SK-N-SH treated with all-trans-retinoic acid at 6 μM for 48 hours (cell line): ENCODE measurements around the gene SVOPL.
A peak's percentile ranks its signal among the peaks of the same experiment; 100 is the strongest.

Source experiments
- ATAC-seq: fragments of 200-7000 bp; cut with Tn5 transposase; 3 replicates; pipeline ENCODE4 v1.9.1; 2020; ENCODE audit warnings: mild to moderate bottlenecking, moderate library complexity
- ARNTL ChIP-seq: fragments of 450-650 bp; formaldehyde crosslinking; IDR thresholded peaks from 2 replicates; pipeline ENCODE4 v1.5.0; 2020; ENCODE audit warnings: low read depth, mild to moderate bottlenecking, moderate library complexity, borderline replicate concordance
- BACH2 ChIP-seq: fragments of 250-450 bp; sonication (Bioruptor Pico); IDR thresholded peaks from 2 replicates; pipeline ENCODE4 v1.9.0; 2021; ENCODE audit warnings: mild to moderate bottlenecking, borderline replicate concordance
- ESRRG ChIP-seq: fragments of 250-450 bp; sonication (Bioruptor Pico); IDR thresholded peaks from 2 replicates; pipeline ENCODE4 v1.6.1; 2021; ENCODE audit warnings: mild to moderate bottlenecking
- GLIS3 ChIP-seq: fragments of 250-450 bp; sonication (Bioruptor Pico); IDR thresholded peaks from 2 replicates; pipeline ENCODE4 v1.5.0; 2020; ENCODE audit warnings: mild to moderate bottlenecking, moderate library complexity
- ISL1 ChIP-seq: fragments of 250-450 bp; sonication (Bioruptor Pico); IDR thresholded peaks from 2 replicates; pipeline ENCODE4 v2.1.2; 2022; ENCODE audit warnings: mild to moderate bottlenecking, moderate library complexity
- OSR1 ChIP-seq: fragments of 250-450 bp; sonication (Bioruptor Pico); IDR thresholded peaks from 2 replicates; pipeline ENCODE4 v1.8.0; 2022; ENCODE audit warnings: moderate library complexity, mild to moderate bottlenecking, inconsistent platforms
- PPARA ChIP-seq: fragments of 250-450 bp; sonication (Bioruptor Pico); IDR thresholded peaks from 2 replicates; pipeline ENCODE4 v1.5.0; 2020; ENCODE audit warnings: mild to moderate bottlenecking, borderline replicate concordance
- TCF4 ChIP-seq: fragments of 250-450 bp; sonication (Bioruptor Pico); IDR thresholded peaks from 2 replicates; pipeline ENCODE4 v1.8.0; 2021; ENCODE audit warnings: mild to moderate bottlenecking, moderate library complexity, borderline replicate concordance
- TOX ChIP-seq: fragments of 250-450 bp; sonication (Bioruptor Pico); IDR thresholded peaks from 2 replicates; pipeline ENCODE4 v1.8.0; 2021; ENCODE audit warnings: mild to moderate bottlenecking, moderate library complexity, borderline replicate concordance
- ZC3H10 ChIP-seq: fragments of 250-450 bp; sonication (Bioruptor Pico); IDR thresholded peaks from 2 replicates; pipeline ENCODE4 v1.5.1; 2021; ENCODE audit warnings: mild to moderate bottlenecking, moderate library complexity
- ZFP3 ChIP-seq: fragments of 250-450 bp; sonication (Bioruptor Pico); IDR thresholded peaks from 2 replicates; pipeline ENCODE4 v1.5.0; 2020; ENCODE audit warnings: mild to moderate bottlenecking, moderate library complexity
- ZNF565 ChIP-seq: fragments of 450-650 bp; formaldehyde crosslinking; conservative IDR thresholded peaks from 2 replicates; pipeline ENCODE4 v1.5.0; 2020; ENCODE audit warnings: low read depth, mild to moderate bottlenecking, moderate library complexity
- ZNF70 ChIP-seq: fragments of 450-650 bp; formaldehyde crosslinking; IDR thresholded peaks from 2 replicates; pipeline ENCODE4 v1.5.0; 2020; ENCODE audit warnings: mild to moderate bottlenecking, moderate library complexity
- ZNF8 ChIP-seq: fragments of 450-650 bp; formaldehyde crosslinking; IDR thresholded peaks from 2 replicates; pipeline ENCODE4 v1.5.0; 2020; ENCODE audit warnings: mild to moderate bottlenecking, moderate library complexity
- TF ChIP-seq, protein P1 (sequence below): fragments of 250-450 bp; sonication (Bioruptor Pico); IDR thresholded peaks from 2 replicates; pipeline ENCODE4 v1.5.1; 2020; ENCODE audit warnings: low read depth, mild to moderate bottlenecking, moderate library complexity
- TF ChIP-seq, protein P2 (sequence below): fragments of 250-450 bp; sonication (Bioruptor Pico); IDR thresholded peaks from 2 replicates; pipeline ENCODE4 v1.5.0; 2020; ENCODE audit warnings: mild to moderate bottlenecking, moderate library complexity
- TF ChIP-seq, protein P3 (sequence below): fragments of 250-450 bp; sonication (Bioruptor Pico); IDR thresholded peaks from 2 replicates; pipeline ENCODE4 v1.8.0; 2021; ENCODE audit warnings: low read depth, mild to moderate bottlenecking, moderate library complexity, borderline replicate concordance
- TF ChIP-seq, protein P4 (sequence below): fragments of 250-450 bp; sonication (Bioruptor Pico); IDR thresholded peaks from 2 replicates; pipeline ENCODE4 v1.8.0; 2020; ENCODE audit warnings: mild to moderate bottlenecking, moderate library complexity, borderline replicate concordance
- TF ChIP-seq, protein P5 (sequence below): fragments of 250-450 bp; sonication (Bioruptor Pico); IDR thresholded peaks from 2 replicates; pipeline ENCODE4 v1.5.1; 2021; ENCODE audit warnings: mild to moderate bottlenecking, moderate library complexity

The SVOPL gene

DNA sequence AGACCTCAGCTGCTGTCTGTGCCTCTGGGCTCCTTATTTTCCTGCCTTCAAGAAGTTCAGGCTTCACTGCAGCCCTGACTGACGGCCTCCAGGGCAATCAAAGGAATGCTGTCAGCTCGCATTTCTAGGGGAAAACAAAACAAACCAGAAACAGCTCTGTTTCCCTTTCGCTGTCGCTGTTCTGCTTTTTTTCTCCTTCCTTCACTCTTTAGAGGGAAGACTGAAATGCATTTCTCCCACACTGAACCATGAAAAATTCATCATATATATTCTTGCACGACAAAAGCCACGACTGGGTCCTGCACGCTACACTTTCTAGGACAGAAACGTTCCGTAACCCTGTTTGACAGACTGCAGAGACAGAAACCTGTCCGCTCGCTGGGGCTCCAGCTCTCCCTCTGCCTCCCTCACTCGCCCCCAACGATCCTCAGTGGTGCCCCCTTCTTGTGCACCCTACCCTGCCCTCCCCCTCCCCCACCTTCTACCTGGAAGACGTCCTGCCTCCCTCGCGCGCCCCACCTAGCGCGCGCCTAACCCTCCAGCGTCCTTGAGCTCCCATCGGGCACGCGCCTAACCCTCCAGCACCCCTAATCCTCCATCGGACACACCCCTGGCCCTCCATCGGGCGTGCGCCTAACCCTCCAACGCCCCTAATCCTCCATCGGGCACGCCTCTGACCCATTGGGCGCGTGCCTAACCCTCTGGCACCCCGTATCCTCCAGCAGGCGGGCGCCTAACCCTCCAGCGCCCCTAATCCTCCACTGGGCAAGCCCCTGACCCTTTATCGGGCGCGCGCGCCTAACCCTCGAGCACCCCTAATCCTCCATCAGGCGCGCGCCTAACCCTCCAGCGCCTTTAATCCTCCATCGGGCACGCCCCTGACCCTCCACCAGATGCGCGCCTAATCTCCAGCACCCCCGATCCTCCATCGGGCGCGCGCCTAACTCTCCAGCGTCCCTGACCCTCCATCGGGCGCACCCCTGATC lies 37.1 kb downstream of the SVOPL start:
- TF ChIP-seq ZFP3 (CRISPR knock-in tag) (no peak), ISL1 (CRISPR knock-in tag) (peak; percentile 49; the same call in 1 of the 2 replicates)
- no peak for ATAC-seq

DNA sequence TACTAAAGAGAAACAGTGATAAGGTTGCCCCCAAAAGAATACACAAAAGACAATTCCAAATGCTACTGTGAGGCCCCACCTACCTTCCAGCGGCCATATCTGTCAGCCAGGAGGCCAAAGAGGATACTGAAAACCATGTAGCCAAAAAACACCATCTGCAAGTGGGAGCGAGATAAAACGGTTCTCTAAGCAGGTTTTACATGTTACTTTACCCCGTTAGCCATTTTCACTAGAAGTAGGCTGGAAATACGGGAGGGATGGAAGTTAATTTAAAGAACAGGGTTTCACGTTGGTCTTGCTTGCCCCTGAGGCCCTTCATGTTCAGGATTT lies 38.2 kb downstream of the SVOPL start:
- no peak; the same call in 2 of the 3 replicates for ATAC-seq
- TF ChIP-seq BACH2 (no peak), ISL1 (CRISPR knock-in tag) (no peak), PPARA (no peak), TCF4 (CRISPR knock-in tag) (no peak), ZNF565 (CRISPR knock-in tag) (no peak), ZC3H10 (CRISPR knock-in tag) (no peak)
- TF ChIP-seq, protein P1, sequence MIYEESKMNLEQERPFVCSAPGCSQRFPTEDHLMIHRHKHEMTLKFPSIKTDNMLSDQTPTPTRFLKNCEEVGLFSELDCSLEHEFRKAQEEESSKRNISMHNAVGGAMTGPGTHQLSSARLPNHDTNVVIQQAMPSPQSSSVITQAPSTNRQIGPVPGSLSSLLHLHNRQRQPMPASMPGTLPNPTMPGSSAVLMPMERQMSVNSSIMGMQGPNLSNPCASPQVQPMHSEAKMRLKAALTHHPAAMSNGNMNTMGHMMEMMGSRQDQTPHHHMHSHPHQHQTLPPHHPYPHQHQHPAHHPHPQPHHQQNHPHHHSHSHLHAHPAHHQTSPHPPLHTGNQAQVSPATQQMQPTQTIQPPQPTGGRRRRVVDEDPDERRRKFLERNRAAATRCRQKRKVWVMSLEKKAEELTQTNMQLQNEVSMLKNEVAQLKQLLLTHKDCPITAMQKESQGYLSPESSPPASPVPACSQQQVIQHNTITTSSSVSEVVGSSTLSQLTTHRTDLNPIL (CRISPR knock-in tag), result no peak
- TF ChIP-seq, protein P2, sequence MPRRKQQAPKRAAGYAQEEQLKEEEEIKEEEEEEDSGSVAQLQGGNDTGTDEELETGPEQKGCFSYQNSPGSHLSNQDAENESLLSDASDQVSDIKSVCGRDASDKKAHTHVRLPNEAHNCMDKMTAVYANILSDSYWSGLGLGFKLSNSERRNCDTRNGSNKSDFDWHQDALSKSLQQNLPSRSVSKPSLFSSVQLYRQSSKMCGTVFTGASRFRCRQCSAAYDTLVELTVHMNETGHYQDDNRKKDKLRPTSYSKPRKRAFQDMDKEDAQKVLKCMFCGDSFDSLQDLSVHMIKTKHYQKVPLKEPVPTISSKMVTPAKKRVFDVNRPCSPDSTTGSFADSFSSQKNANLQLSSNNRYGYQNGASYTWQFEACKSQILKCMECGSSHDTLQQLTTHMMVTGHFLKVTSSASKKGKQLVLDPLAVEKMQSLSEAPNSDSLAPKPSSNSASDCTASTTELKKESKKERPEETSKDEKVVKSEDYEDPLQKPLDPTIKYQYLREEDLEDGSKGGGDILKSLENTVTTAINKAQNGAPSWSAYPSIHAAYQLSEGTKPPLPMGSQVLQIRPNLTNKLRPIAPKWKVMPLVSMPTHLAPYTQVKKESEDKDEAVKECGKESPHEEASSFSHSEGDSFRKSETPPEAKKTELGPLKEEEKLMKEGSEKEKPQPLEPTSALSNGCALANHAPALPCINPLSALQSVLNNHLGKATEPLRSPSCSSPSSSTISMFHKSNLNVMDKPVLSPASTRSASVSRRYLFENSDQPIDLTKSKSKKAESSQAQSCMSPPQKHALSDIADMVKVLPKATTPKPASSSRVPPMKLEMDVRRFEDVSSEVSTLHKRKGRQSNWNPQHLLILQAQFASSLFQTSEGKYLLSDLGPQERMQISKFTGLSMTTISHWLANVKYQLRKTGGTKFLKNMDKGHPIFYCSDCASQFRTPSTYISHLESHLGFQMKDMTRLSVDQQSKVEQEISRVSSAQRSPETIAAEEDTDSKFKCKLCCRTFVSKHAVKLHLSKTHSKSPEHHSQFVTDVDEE (CRISPR knock-in tag), result no peak
- TF ChIP-seq, protein P3, sequence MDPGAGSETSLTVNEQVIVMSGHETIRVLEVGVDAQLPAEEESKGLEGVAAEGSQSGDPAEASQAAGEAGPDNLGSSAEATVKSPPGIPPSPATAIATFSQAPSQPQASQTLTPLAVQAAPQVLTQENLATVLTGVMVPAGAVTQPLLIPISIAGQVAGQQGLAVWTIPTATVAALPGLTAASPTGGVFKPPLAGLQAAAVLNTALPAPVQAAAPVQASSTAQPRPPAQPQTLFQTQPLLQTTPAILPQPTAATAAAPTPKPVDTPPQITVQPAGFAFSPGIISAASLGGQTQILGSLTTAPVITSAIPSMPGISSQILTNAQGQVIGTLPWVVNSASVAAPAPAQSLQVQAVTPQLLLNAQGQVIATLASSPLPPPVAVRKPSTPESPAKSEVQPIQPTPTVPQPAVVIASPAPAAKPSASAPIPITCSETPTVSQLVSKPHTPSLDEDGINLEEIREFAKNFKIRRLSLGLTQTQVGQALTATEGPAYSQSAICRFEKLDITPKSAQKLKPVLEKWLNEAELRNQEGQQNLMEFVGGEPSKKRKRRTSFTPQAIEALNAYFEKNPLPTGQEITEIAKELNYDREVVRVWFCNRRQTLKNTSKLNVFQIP (CRISPR knock-in tag), result no peak

DNA sequence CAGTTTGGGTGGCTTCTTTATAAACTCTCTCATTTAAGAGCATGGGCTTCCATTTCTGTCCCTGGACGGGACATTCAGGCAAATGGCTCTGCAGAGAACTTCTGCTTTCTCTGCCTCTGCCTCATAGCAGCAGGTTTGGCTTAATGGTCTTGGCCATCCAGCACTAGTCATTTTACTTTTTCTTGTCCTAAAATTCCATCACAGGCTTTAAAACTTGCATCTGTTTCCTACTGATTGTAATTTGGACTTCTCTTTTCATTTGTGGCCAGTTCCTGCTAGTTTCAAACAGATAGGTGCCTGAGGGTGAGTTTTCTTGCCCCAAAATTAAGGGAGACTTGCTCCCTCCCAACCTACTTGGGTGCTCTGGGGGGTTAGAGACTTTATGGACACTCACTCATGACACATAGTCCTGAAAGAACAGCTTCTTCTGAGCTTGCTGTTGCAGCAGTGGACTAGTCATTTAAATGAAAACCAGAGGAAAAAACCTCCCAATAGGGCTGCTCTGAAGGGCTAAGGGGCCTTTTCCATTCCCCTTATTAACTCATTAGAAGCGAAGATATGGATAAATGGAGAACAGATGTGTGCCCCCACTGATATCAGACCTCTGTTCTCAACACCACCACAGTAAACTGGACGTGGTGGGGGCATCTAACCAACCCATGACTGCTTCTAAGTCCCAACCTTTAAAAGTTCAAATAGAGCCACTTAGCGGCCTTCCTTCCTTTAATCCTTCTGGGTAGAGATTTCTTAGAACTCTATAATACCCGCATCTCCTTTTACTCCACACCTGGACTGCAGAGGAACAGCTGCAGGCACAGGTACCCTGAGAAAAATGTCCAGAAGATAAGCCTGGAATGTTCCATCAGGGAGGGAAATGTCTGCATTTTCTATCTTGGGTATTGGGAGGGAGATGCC lies 38.8 kb downstream of the SVOPL start:
- peak; percentile 35; the same call in 1 of the 3 replicates for ATAC-seq
- TF ChIP-seq GLIS3 (CRISPR knock-in tag) (0 out of 2 replicates have a peak, but pooled peaks have one; percentile 25), TCF4 (CRISPR knock-in tag) (peak; percentile 96), ZNF8 (CRISPR knock-in tag) (no peak), ZNF565 (CRISPR knock-in tag) (no peak)
- TF ChIP-seq, protein P2 (CRISPR knock-in tag), result peak; percentile 84

DNA sequence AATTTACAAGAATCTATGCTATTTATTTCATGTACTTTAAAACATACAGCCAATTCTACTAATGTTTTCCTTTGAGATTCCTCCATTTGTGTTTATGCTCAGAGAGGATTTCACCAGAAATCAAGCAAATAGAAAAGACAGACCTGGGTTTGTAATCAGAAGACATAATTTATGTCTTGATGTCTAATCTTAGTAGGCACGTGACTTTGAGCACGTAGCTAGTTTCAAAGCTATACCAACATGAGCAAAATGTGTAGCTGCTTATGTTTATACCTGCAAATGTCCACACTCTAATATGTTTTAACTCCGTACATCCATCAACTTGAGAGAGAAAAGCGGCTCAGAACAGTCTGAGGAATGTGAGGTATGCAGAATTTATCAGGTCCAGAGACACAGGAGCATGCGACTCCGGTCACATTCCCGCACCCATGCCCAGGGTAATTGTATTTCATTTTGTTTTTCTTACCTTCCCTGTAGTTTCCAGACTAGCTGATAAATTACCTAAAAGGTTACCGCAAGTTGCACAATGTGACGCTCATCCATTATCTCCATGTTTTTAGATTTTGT lies 40.0 kb downstream of the SVOPL start:
- ATAC-seq, result no peak
- TF ChIP-seq, protein P4, sequence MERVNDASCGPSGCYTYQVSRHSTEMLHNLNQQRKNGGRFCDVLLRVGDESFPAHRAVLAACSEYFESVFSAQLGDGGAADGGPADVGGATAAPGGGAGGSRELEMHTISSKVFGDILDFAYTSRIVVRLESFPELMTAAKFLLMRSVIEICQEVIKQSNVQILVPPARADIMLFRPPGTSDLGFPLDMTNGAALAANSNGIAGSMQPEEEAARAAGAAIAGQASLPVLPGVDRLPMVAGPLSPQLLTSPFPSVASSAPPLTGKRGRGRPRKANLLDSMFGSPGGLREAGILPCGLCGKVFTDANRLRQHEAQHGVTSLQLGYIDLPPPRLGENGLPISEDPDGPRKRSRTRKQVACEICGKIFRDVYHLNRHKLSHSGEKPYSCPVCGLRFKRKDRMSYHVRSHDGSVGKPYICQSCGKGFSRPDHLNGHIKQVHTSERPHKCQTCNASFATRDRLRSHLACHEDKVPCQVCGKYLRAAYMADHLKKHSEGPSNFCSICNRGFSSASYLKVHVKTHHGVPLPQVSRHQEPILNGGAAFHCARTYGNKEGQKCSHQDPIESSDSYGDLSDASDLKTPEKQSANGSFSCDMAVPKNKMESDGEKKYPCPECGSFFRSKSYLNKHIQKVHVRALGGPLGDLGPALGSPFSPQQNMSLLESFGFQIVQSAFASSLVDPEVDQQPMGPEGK (CRISPR knock-in tag), result no peak
- TF ChIP-seq ISL1 (CRISPR knock-in tag) (peak; percentile 91), GLIS3 (CRISPR knock-in tag) (no peak; the same call in 1 of the 2 replicates), BACH2 (no peak), ZNF70 (CRISPR knock-in tag) (no peak), TOX (CRISPR knock-in tag) (no peak), ZFP3 (CRISPR knock-in tag) (no peak), ARNTL (CRISPR knock-in tag) (no peak), ZNF8 (CRISPR knock-in tag) (no peak), ESRRG (CRISPR knock-in tag) (0 out of 2 replicates have a peak, but pooled peaks have one; percentile 6), PPARA (no peak), OSR1 (no peak), ZNF565 (CRISPR knock-in tag) (no peak)
- TF ChIP-seq, protein P5, sequence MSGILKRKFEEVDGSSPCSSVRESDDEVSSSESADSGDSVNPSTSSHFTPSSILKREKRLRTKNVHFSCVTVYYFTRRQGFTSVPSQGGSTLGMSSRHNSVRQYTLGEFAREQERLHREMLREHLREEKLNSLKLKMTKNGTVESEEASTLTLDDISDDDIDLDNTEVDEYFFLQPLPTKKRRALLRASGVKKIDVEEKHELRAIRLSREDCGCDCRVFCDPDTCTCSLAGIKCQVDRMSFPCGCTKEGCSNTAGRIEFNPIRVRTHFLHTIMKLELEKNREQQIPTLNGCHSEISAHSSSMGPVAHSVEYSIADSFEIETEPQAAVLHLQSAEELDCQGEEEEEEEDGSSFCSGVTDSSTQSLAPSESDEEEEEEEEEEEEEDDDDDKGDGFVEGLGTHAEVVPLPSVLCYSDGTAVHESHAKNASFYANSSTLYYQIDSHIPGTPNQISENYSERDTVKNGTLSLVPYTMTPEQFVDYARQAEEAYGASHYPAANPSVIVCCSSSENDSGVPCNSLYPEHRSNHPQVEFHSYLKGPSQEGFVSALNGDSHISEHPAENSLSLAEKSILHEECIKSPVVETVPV (CRISPR knock-in tag), result no peak
